GM19324 (cell line): ENCODE data around the gene SLC9A5.

Experiments
- ATAC-seq: cut with Tn5 transposase; IDR thresholded peaks from one replicate; pipeline ENCODE4 v1.9.1; 2021; ENCODE audit warnings: mild to moderate bottlenecking, moderate library complexity; ENCODE audit not compliant: unreplicated experiment, low FRiP score

SLC9A5 gene, protein sequence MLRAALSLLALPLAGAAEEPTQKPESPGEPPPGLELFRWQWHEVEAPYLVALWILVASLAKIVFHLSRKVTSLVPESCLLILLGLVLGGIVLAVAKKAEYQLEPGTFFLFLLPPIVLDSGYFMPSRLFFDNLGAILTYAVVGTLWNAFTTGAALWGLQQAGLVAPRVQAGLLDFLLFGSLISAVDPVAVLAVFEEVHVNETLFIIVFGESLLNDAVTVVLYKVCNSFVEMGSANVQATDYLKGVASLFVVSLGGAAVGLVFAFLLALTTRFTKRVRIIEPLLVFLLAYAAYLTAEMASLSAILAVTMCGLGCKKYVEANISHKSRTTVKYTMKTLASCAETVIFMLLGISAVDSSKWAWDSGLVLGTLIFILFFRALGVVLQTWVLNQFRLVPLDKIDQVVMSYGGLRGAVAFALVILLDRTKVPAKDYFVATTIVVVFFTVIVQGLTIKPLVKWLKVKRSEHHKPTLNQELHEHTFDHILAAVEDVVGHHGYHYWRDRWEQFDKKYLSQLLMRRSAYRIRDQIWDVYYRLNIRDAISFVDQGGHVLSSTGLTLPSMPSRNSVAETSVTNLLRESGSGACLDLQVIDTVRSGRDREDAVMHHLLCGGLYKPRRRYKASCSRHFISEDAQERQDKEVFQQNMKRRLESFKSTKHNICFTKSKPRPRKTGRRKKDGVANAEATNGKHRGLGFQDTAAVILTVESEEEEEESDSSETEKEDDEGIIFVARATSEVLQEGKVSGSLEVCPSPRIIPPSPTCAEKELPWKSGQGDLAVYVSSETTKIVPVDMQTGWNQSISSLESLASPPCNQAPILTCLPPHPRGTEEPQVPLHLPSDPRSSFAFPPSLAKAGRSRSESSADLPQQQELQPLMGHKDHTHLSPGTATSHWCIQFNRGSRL

DNA sequence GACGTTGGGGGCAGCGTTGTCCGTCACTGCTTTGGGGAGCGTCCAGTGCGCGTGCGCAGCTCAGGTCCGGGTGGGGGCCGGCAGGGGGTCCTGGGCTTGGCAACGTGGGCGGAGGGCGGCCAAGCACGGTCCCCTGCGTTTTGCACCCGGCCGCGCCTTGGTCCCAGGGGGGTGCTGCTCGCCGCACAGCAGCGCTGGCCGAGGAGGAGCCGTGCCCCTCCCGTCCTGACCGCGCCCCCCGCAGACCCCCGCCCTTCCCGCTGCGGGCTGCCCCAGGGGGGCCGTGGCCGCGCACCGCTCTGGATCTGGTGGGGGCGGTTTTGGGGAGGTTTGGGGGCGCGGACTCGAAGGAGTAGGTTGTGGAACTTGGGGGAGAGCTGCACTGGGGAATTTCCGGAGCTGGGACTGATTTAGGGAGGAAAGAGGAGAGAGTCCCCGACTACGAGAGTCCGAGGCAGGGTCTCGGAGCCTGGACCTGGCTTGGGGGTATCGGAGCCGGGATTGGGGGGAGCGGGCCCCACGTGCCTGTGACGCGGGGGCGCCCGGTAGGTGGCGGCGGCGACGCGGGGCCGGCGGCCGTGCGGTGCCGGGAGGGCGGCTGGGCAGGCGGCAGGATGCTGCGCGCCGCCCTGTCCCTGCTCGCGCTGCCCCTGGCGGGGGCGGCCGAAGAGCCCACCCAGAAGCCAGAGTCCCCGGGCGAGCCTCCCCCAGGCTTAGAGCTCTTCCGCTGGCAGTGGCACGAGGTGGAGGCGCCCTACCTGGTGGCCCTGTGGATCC is at the start of gene SLC9A5:
SLC9A5 (plus strand) TSS at position 579 of the 777 bp plus-strand sequence; CDS start at position 615, 36 bp downstream.
- no peak for ATAC-seq

DNA sequence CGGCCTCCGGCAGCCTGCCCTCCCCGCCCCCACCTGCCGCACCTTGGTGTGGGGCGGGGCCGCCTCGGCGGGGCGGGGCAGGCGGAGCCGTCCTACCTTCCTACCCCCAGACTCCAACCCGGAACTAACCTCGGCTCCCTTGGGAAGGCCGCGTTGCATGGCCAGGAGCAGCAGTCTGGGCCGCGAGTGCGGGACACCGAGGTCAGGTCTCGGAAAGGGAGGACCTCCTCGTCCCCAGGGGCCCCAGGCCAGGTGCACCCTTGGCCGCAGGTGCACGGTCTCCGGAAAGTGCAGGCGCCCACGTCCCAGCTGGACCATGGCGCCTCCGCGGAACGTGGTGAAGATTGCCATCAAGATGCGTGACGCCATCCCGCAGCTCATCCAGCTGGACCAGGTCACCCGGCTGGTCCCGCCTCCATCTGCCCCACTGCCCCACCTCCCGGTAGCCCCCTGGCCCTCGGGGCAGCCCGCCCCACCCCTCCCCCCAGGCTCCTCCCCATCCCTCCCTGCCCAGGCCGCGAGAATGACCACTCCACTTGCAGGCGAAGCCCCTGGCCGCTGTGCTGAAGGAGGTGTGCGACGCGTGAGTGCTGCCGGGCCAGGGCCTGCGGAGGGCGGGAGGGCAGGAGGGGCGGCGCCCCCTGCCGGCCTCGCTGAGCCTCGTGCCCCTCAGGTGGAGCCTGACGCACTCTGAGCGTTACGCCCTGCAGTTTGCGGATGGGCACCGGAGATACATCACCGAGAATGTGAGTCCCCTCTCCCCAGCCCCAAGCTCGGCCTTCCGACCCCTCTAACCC is 49.6 kb upstream of the SLC9A5 start, which contains the start of gene ELMO3:
ELMO3 (plus strand) TSS at position 121 of the 797 bp plus-strand sequence; CDS start at position 317, 196 bp downstream.
- ATAC-seq = no peak

GRCh38 chr16:67199808-67200198 is 49.0 kb upstream of the SLC9A5 start:
- ATAC-seq = no peak

DNA sequence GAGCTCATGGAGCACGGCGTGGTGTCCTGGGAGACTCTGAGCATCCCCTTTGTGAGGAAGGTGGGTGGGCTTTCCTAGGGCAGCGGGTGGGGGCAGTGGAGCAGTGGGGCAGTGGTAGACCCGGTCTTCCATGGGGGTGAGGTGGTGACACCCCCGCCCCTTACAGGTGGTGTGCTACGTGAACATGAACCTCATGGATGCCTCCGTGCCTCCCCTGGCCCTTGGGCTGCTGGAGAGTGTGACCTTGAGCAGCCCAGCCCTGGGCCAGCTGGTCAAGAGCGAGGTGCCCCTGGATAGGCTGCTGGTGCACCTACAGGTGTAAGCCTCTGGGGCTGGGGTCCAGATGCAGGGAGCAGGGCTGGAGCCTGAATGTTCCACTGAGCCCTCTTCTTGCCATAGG is 48.3 kb upstream of the SLC9A5 start:
- no peak for ATAC-seq

GRCh38 chr16:67201411-67202345 is 47.1 kb upstream of the SLC9A5 start:
- ATAC-seq = no peak

DNA sequence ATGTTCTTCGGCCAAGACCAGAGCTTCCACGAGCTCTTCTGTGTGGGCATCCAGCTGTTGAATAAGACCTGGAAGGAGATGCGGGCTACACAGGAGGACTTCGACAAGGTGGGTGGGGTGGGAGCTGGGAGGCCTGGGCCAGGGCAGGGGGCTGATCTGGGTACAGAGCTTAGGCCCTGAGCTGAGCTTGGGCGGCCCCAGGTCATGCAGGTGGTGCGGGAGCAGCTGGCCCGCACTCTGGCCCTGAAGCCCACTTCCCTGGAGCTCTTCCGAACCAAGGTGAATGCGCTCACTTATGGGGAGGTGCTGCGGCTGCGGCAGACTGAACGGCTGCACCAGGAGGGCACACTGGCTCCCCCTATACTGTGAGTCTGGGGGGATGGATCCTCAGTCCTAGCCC is 46.4 kb upstream of the SLC9A5 start:
- no peak for ATAC-seq

DNA sequence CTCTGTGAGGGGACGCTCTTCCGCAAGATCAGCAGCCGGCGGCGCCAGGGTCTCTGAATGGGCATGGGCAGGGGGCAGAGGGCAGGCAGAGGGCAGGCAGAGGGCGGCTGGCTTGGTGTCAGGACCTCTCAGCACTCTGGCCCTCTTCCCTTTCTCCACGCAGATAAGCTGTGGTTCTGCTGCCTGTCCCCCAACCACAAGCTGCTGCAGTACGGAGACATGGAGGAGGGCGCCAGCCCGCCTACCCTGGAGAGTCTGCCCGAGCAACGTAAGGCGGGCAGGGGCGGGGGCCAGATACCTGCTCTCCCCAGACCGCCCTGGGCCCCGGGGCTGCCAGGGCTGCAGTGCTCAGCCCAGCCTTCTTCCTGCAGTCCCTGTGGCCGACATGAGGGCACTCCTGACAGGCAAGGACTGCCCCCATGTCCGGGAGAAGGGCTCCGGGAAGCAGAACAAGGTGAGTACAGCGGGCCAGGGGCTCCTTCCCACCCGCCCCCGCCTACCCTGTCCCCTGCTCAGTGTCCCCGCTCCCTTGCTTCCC is 45.8 kb upstream of the SLC9A5 start:
- ATAC-seq = no peak

GRCh38 chr16:67204076-67204475 is 44.7 kb upstream of the SLC9A5 start:
- no peak for ATAC-seq

- ATAC-seq = no peak
Observed at GRCh38 chr16:67206129-67206837, 42.5 kb upstream of the SLC9A5 start.

- no peak for ATAC-seq
Observed at GRCh38 chr16:67206838-67207248, 41.9 kb upstream of the SLC9A5 start.

GRCh38 chr16:67207249-67208091 is 41.3 kb upstream of the SLC9A5 start:
- no peak for ATAC-seq

DNA sequence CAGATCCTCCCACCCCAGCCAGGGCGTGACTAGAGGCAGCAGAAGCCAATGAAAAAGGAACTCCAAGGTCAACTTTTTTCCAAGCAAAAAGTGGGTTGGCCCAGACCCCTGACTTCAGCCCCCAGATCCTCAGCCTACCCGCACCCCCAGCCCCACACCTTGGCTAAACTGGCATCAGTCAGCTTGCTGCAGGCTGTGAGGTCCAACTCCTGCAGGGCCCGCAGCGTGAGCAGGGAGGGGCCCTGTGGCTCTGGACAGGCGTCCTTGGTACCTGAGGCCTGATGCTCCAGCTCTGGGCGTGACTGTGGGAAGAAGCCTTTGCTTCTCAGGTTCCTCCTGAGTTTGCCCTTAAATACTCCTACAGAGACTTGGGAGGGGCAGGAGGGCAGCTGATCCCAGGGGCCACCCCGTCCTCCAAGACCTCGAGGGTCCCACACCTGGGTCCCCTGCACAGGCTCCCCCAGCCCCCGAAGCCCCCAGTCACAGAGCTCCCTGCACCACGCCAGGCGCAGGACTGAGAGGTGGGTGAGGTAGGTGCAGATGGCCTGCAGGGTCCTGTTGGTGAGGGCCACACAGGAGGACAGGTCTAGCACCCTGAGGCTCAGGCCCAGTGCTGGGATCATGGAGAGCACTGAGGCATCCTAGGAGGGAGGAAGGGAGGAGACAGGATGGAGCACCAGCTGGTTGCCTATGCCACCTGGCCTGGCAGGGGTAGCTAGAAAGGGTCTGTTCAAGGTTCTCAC is 40.5 kb upstream of the SLC9A5 start:
- ATAC-seq = no peak

DNA sequence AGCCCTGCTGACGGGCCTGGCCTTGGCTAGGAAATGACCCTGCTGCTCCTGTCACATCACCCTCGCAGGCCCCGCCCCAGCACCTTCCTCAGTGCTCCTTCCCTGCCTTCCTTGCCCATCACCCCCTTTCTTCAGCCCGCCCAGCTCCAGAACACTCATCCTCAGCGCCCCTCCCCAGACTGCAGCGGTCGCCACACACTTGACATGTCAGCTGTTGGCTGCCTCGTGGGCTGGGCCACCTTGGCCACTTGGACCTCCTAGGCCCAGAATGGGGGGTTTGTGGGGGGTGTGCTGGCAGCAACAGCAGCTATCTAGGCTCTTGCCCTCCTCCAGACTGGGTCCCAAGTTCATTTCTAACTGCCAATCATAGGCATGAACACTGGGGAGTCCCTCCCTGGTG is 39.2 kb upstream of the SLC9A5 start:
- ATAC-seq = no peak

GRCh38 chr16:67210069-67210937 is 38.5 kb upstream of the SLC9A5 start:
- no peak for ATAC-seq

DNA sequence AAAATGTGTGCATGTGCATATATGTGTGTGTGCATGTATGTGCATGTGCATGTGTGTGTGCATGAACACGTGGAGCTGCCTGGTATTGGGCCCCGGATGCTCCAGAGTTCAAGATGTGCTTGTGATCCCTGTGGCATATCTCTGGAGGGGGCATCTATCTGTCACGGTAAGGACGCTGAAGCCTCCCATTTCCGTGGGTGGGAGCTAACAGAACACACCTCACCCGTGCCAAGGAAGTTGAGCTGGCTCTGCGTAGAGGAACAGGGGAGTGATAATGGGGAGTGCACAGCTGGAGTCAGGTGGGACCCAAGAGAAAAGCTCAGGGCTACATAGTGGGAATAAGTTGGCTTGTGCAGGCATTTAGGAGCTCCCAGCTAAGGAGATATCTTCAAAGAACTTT is 37.1 kb upstream of the SLC9A5 start:
- no peak for ATAC-seq
